ENCODE measurements around the gene CA10. TPM values are rescaled to one million over a fixed set of nuclear protein-coding genes. Genes with fewer than 3 reads are reported as not detected.

The CA10 gene
- total RNA-seq, 1 donor from 2014 or later, result not detected

- peaks cover 1% of the 10 kb centered on the region for H3K27me3 Mint-ChIP-seq (ENCODE audit: low read depth)
- H3K9me3 Mint-ChIP-seq (ENCODE audit: low read depth), result no peaks in the 10 kb centered on the region
- TF ChIP-seq CTCF (IDR thresholded peaks at IDR 0.05), result no peak
- DNase-seq (ENCODE audit: low spot score), result no peak
- H3K27ac Mint-ChIP-seq (ENCODE audit: unreplicated experiment), result no peak overlapping the region
- no peaks in the 10 kb centered on the region for H3K36me3 Mint-ChIP-seq (ENCODE audit: low read depth)
- H3K4me3 Mint-ChIP-seq (ENCODE audit: unreplicated experiment), result no peak overlapping the region
- H3K4me1 Mint-ChIP-seq (ENCODE audit: low read depth), result no peaks in the 10 kb centered on the region
These were observed 344.0 kb downstream of the CA10 start for GRCh38 chr17:51814521-51814920.

GRCh38 chr17:51813784-51814174, 344.7 kb downstream of the CA10 start:
- Mint-ChIP-seq H3K9me3 (ENCODE audit: low read depth) (no peaks in the 10 kb centered on the region), H3K27ac (ENCODE audit: unreplicated experiment) (no peak overlapping the region), H3K4me1 (ENCODE audit: low read depth) (no peaks in the 10 kb centered on the region), H3K4me3 (ENCODE audit: unreplicated experiment) (no peak overlapping the region), H3K36me3 (ENCODE audit: low read depth) (no peaks in the 10 kb centered on the region), H3K27me3 (ENCODE audit: low read depth) (peaks cover 1% of the 10 kb centered on the region)
- TF ChIP-seq CTCF (IDR thresholded peaks at IDR 0.05), result no peak
- DNase-seq (ENCODE audit: low spot score), result no peak

DNA sequence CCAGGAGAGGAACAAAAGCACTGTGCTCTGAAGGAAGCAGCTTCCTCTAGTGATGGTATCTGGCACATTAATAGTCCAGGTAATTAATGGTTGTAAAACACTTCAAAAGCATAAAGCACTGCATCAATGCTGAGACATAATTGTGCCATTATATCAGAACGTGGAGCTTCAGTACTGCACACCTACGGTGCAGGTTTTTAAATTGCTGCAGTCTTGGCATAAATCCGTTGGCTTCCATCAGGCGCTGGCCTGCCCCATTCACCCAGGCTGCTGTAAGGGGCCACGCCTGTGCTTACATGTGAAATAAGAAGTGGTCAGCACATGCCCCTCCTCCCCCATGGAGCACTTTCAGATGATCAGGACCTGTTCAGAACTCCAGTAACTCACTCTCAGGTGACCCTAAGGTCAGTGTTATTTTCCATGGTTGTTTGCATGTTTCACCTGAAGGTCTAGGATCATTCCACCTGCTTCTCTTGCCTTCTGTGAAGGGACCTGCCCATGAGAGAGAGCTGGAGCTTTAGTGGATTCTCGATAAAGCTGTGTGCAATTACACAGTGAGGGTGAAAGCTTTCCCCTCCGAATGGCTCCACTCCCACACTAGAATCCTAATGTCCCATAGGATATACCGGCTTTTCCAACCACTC, 345.3 kb downstream of the CA10 start:
- no peaks in the 10 kb centered on the region for H3K4me1 Mint-ChIP-seq (ENCODE audit: low read depth)
- no peak for TF ChIP-seq CTCF (IDR thresholded peaks at IDR 0.05)
- DNase-seq (ENCODE audit: low spot score), result no peak
- no peaks in the 10 kb centered on the region for H3K36me3 Mint-ChIP-seq (ENCODE audit: low read depth)
- H3K27me3 Mint-ChIP-seq (ENCODE audit: low read depth), result peaks cover 1% of the 10 kb centered on the region
- H3K9me3 Mint-ChIP-seq (ENCODE audit: low read depth), result no peaks in the 10 kb centered on the region
- no peak overlapping the region for H3K27ac Mint-ChIP-seq (ENCODE audit: unreplicated experiment)
- no peak overlapping the region for H3K4me3 Mint-ChIP-seq (ENCODE audit: unreplicated experiment)

GRCh38 chr17:51807460-51807859, 351.1 kb downstream of the CA10 start:
- Mint-ChIP-seq H3K9me3 (ENCODE audit: low read depth) (no peaks in the 10 kb centered on the region), H3K27me3 (ENCODE audit: low read depth) (peaks cover 8% of the 10 kb centered on the region), H3K4me3 (ENCODE audit: unreplicated experiment) (no peak overlapping the region), H3K4me1 (ENCODE audit: low read depth) (no peaks in the 10 kb centered on the region), H3K36me3 (ENCODE audit: low read depth) (no peaks in the 10 kb centered on the region), H3K27ac (ENCODE audit: unreplicated experiment) (no peak overlapping the region)
- DNase-seq (ENCODE audit: low spot score), result no peak
- no peak for TF ChIP-seq CTCF (IDR thresholded peaks at IDR 0.05)

GRCh38 chr17:51805765-51806164, 352.7 kb downstream of the CA10 start:
- no peaks in the 10 kb centered on the region for H3K9me3 Mint-ChIP-seq (ENCODE audit: low read depth)
- DNase-seq (ENCODE audit: low spot score), result no peak
- peaks cover 8% of the 10 kb centered on the region for H3K27me3 Mint-ChIP-seq (ENCODE audit: low read depth)
- H3K4me3 Mint-ChIP-seq (ENCODE audit: unreplicated experiment), result no peak overlapping the region
- no peak overlapping the region for H3K27ac Mint-ChIP-seq (ENCODE audit: unreplicated experiment)
- TF ChIP-seq CTCF (IDR thresholded peaks at IDR 0.05), result no peak
- no peaks in the 10 kb centered on the region for H3K36me3 Mint-ChIP-seq (ENCODE audit: low read depth)
- H3K4me1 Mint-ChIP-seq (ENCODE audit: low read depth), result no peaks in the 10 kb centered on the region

Measured in chondrocyte (in vitro differentiated cells).